ENCODE results near the gene HMX3.

HMX3 gene

GRCh38 chr10:123148414-123149161 is 12.8 kb downstream of the HMX3 start:
- no peak for TF ChIP-seq CTCF (conservative IDR thresholded peaks at IDR 0.05; ENCODE audit: low read depth, low read length)
- H3K4me3 ChIP-seq (ENCODE audit: low read length): no peak overlapping the region
- no peak for DNase-seq (ENCODE audit: low read depth)

GRCh38 chr10:123149162-123149567 is 13.4 kb downstream of the HMX3 start:
- no peak overlapping the region for H3K4me3 ChIP-seq (ENCODE audit: low read length)
- no peak for TF ChIP-seq CTCF (conservative IDR thresholded peaks at IDR 0.05; ENCODE audit: low read depth, low read length)
- DNase-seq (ENCODE audit: low read depth): no peak

GRCh38 chr10:123149568-123150270 is 13.9 kb downstream of the HMX3 start:
- H3K4me3 ChIP-seq (ENCODE audit: low read length): peak overlapping the region; percentile 33
- TF ChIP-seq CTCF (conservative IDR thresholded peaks at IDR 0.05; ENCODE audit: low read depth, low read length): no peak
- no peak for DNase-seq (ENCODE audit: low read depth)

GRCh38 chr10:123150271-123150985 is 14.7 kb downstream of the HMX3 start:
- DNase-seq (ENCODE audit: low read depth): no peak
- peak overlapping the region; percentile 33 for H3K4me3 ChIP-seq (ENCODE audit: low read length)

GRCh38 chr10:123150986-123151736 is 15.4 kb downstream of the HMX3 start:
- DNase-seq (ENCODE audit: low read depth): no peak
- H3K4me3 ChIP-seq (ENCODE audit: low read length): peak overlapping the region; percentile 12
- no peak for TF ChIP-seq CTCF (conservative IDR thresholded peaks at IDR 0.05; ENCODE audit: low read depth, low read length)

More at GRCh38 chr10:123150271-123150985, 14.7 kb downstream of the HMX3 start:
- TF ChIP-seq CTCF (conservative IDR thresholded peaks at IDR 0.05; ENCODE audit: low read depth, low read length): no peak

- no peak for TF ChIP-seq CTCF (conservative IDR thresholded peaks at IDR 0.05; ENCODE audit: low read depth, low read length)
- DNase-seq (ENCODE audit: low read depth): no peak
- no peak overlapping the region for H3K4me3 ChIP-seq (ENCODE audit: low read length)
Measured at GRCh38 chr10:123151737-123152135, 16.0 kb downstream of the HMX3 start.

Data from retinal pigment epithelial cell (primary cell).